HG02943 (cell line): ENCODE data around the gene MAP3K8.
"Not testable (repeated sequence)": the region's sequence is repeated elsewhere in the genome, so short reads cannot be mapped to it uniquely, and the experiment has no call there.

Experiments used
- ATAC-seq: cut with Tn5 transposase; IDR thresholded peaks from one replicate; pipeline ENCODE4 v1.9.1; 2021; ENCODE audit warnings: mild to moderate bottlenecking, low read depth, moderate library complexity; ENCODE audit not compliant: unreplicated experiment

Gene MAP3K8

GRCh38 chr10:30422151-30422695 lies 11.8 kb upstream of the MAP3K8 start:
- ATAC-seq: no peak

GRCh38 chr10:30422981-30423654 lies 10.9 kb upstream of the MAP3K8 start:
- ATAC-seq: no peak

DNA sequence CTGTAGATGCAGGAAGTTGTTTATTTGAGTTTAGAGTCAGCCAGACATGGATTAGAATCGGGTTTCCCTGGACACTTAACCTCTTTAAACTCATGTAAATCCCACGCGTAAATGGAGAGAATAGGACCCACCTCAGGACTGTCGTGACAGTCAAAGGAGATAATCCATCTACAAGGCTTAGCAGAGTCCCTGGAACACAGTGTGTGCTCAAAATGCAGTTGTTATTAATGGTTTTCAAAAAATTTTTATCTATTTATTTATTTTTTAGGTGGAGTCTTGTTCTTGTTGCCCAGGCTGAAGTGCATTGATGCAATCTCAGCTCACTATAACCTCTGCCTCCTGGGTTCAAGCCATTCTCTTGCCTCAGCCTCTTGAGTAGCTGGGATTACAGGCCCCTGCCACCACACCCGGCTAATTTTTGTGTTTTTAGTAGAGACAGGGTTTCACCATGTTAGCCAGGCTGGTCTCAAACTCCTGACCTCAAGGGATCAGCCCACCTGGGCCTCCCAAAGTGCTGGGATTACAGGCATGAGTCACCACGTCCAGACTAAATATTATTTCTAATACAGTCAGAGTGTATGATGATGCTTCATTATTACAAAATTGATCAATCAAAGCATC lies 10.2 kb upstream of the MAP3K8 start:
- ATAC-seq: not testable (repeated sequence)

- ATAC-seq: no peak
Measured at GRCh38 chr10:30425336-30426075, 8.5 kb upstream of the MAP3K8 start.

DNA sequence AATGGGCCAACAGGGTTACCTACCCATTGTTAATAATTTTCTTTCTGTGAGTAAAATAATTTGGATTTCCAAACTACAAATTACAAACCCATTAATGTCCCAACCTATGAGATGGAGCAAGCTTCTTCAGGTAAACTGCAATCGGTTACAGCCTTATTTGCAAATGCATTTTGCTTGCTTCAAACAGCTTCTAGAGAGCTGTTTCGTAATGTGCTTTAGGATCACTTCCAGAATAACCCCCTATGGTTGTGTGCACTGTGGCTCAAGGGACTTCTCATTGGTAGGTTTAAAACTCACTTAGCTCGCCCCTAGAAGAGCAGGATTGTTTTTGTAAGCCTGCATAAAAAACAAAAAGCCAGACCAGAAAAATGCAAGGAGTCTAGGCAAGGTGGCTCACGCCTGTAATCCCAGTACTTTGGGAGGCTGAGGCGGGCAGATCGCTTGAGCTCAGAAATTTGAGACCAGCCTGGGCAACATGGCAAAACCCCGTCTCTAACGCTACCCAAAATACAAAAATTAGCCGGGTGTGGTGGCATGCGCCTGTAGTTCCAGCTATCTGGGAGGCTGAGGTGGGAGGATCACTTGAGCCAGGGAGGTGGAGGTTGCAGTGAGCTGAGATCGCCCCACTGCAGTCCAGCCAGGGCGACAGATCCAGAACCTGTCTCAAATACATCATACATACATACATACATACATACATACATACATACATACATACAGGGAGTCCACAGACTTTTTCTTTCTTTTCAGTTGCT lies 3.3 kb upstream of the MAP3K8 start:
- ATAC-seq: no peak

DNA sequence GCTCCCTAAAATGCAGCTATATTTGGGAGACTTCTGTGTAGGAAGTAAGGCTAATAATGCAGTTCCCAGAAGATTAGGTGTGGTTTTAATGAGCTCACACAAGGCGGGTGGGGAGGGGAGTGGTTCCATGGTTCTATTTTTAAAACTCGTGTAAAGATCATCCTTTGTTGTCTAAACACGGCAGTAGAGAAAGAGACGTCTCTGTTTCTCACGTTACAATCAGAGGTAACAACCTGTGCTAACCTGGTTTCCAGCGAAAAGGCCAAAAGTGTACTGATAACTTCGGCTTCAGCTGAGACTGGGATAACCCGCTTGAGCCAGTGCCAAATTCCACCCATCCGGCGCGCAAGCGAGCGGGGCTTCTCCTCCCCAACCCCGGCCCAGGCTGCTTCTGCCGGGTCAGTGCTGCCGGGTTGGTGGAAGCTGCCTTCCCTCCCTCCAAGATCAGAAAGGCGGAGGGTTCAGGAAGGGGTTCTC lies 2.5 kb upstream of the MAP3K8 start:
- ATAC-seq: no peak

GRCh38 chr10:30432622-30433305 lies 1.2 kb upstream of the MAP3K8 start:
- no peak for ATAC-seq

DNA sequence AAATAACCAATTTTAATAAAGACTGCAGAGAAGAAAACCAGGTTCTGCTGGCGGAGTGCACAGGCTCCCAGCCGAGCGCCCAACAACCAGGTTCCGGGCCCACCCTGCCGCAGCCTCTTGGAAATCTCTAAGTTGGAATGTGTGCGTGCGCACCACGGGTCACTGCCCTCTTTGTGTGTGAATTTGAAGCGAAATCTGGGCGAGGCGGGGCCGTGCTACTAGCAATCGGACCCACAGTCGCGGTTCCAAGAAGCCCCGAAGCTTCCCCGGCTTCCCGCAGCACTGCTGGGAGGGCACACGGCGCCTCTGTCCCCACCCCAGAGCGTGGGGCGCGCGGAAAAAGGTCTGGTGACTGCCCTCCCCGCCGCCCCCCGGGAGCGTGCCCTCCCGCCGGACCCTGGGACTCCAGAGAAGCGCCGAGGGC lies 666 bp upstream of the MAP3K8 start:
- peak; percentile 11 for ATAC-seq

DNA sequence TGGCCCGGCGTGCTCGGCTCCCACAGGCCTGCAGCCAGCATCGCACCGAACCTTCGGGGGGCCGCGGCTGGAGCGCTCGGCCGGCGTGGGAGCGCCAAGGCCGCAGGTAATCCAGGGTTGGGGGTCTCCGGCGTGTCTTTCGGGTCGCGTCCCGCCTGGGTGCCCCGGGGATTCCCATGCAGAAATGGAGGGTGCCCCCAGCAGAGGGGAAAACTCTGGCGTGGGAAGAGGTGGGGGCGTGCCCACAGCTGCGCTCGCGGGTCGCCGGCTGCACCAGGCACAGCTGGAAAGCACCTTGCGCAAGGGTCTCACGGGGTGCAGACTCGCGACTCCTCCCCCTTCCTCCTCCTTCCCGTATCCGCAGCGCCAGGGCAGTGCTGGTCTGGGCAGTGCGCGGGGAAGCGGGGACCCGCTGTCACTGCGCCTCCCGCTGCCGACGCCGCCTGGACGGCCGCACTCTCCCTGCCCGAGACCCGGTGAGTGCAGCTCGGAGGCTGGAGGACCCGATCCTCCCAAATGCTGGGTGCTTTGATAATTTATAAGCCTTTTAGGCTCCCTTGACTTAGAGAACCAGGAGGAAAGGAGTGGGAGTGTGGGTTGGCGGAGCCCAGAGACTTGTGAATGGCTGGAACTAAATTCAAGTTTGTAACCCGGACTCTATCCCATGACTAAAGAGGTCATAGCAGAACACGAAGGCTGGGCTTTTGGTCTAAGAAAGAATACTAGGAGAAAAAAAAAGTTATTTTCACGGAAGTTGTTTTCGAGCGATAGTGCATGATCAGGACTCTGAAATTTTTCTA lies 489 bp downstream of the MAP3K8 start:
- peak; percentile 46 for ATAC-seq

- ATAC-seq: no peak
Measured at GRCh38 chr10:30435073-30435422, 1.1 kb downstream of the MAP3K8 start.

GRCh38 chr10:30435499-30436167 lies 1.6 kb downstream of the MAP3K8 start:
- not testable (repeated sequence) for ATAC-seq

GRCh38 chr10:30436191-30436611 lies 2.2 kb downstream of the MAP3K8 start:
- no peak for ATAC-seq

DNA sequence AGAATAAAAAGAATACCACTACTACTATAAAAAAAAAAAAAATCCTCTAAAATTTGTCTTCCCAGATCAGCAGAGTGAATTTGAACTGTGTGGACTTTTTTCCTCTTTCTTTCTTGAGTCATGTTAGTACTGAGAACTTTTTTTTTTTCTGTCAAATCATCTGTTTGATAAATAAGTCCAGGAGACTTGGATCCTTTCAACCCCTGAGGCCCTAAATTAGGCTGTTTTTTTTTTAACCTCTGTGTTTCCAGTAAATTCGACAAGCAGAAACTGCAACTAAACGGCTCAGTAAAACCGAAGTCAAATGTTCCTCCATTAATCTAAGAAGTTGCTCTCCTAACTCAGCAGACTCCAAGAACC lies 2.7 kb downstream of the MAP3K8 start:
- ATAC-seq: no peak

GRCh38 chr10:30437031-30437841 lies 3.3 kb downstream of the MAP3K8 start:
- no peak for ATAC-seq

DNA sequence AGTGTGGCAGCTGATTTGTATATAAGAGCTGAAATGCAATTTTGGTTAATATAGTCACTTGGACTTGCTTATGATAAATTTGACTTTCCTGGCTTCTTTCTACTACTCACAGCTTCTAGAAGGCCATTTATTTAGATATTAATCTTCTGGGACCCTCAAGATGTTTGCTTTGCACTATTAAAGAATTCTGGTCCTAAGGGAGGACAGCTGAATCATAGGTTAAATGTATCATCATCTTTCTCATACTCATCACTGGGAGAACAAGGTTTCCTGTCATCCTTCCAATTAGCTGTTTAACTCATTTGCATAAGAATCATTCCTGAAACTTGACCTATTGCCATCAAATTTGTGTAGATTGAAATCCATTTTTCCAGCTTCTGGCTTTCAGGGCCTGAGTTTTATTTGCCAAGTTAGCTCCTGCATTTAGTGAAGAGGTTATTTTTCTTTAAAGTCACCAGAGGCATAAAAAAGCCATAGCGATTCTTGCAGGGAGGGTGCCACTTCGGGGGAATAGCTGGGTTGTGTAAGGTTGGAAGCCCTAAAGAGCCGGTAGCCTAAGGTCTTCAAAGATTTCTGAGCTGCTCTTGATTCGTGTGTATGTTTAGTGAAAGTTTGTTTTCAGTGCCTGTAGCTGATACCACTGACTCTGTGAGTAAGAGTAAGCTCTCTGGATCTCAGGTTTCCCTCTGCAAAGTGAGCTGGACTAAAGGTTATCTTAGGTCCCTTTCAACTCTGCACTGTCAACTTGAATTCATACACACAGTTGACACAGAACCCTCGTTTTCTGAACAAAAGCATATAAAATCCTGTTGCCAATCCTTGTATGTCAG lies 4.3 kb downstream of the MAP3K8 start:
- no peak for ATAC-seq

- no peak for ATAC-seq
Measured at GRCh38 chr10:30439931-30440330, 5.9 kb downstream of the MAP3K8 start.

DNA sequence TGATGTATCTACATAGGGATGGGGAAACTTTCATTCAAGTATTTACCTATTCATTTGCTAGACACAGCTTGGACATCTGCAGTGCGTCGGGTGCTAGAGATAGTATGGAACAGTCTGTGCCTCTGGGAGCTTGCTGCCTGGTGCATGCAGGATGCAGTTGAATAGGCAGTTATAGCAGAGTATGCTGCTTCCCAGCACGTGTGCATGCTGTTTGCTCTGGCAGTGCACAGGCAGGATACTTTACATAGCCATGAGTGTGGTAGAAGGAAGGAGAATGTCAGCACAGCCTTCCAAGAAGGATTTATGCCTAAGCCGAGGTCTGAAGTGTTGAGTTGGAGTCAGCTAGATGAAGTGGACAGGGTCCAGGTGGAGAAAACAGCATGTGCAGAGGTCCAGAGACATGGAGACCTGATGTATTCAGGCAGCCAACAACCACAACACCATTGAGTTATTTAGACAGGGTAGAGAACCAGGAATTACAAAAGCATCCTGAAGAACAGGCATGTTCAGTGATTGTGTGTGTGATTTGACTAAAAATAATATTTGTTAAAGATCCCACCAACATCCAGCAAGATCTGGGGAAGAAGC lies 8.1 kb downstream of the MAP3K8 start:
- no peak for ATAC-seq
